ENCODE results near the gene NRIP2. TPM values are rescaled to one million over a fixed set of nuclear protein-coding genes. Genes with fewer than 3 reads are reported as not detected.

NRIP2 gene
- total RNA-seq, 4 donors from 2014 or later: 6.6 to 33.1 (median 28.8) TPM

DNA sequence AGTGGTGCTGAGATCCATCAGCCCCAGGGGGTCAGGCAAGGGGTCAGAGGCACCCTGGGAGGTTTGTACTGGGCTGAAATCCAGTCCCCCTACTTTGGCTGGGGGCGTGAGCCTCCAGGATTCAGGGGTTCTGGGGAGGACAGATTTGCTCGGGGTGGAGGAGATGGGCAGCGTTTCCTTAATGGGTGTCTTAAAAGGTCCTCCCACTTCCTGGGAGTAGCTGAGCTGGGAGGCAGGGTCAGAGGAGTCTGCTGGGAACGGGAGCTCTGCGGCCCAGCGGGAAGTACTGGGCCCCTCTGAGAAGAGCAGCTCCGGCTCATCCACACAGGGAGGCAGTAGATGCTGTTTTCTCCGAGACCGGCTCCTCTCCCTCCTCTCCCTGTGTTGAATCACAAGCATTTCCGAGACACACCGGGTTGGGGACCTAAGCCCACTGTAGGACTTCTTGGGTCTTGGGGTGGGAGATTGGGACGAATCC lies 24.1 kb upstream of the NRIP2 start:
- TF ChIP-seq EP300 (IDR thresholded peaks at IDR 0.05) (no peak), POLR2A (IDR thresholded peaks at IDR 0.05) (no peak)
- TF ChIP-seq, protein P1, sequence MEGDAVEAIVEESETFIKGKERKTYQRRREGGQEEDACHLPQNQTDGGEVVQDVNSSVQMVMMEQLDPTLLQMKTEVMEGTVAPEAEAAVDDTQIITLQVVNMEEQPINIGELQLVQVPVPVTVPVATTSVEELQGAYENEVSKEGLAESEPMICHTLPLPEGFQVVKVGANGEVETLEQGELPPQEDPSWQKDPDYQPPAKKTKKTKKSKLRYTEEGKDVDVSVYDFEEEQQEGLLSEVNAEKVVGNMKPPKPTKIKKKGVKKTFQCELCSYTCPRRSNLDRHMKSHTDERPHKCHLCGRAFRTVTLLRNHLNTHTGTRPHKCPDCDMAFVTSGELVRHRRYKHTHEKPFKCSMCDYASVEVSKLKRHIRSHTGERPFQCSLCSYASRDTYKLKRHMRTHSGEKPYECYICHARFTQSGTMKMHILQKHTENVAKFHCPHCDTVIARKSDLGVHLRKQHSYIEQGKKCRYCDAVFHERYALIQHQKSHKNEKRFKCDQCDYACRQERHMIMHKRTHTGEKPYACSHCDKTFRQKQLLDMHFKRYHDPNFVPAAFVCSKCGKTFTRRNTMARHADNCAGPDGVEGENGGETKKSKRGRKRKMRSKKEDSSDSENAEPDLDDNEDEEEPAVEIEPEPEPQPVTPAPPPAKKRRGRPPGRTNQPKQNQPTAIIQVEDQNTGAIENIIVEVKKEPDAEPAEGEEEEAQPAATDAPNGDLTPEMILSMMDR (IDR thresholded peaks at IDR 0.05): no peak
- H3K4me1 ChIP-seq: no peaks in the 10 kb centered on the region
- H3K9me3 ChIP-seq: no peaks in the 10 kb centered on the region
- peaks cover 0 to 11% (median 0%) of the 10 kb centered on the region in 3 donors for H3K36me3 ChIP-seq
- no peak for DNase-seq (ENCODE audit: low spot score in 2 of 2)
- H3K27me3 ChIP-seq: no peaks in the 10 kb centered on the region
- 46 to 73% methylated on average over 12 of the region's 12 CpGs for WGBS, 2 donors
- no peak overlapping the region for H3K4me3 ChIP-seq
- peak overlapping the region in 2 of 4 donors; percentile 52 to 55 for H3K27ac ChIP-seq

DNA sequence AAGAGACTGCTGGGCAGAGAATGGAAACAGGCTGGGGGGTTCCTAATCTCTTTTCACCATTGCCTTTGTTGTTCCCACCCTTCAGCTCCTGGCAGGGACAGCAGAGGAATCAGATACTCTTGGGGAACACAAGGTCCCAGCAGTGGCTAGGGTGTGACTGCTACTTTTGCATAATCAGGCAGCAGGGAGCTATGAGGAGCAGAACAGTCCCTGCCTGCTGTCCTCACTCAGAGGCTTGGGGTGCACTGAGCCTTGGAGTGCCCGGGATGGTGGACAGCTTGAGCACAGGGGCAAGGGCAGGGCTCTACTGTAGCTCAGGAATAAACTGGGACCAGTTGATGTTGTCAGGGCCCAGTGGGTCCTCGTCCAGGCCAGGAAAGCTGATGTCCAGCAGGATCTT lies 23.5 kb upstream of the NRIP2 start:
- Histone ChIP-seq H3K36me3 (peaks cover 0 to 11% (median 0%) of the 10 kb centered on the region in 3 donors), H3K27ac (peak overlapping the region in 2 of 4 donors; percentile 52 to 55), H3K9me3 (no peaks in the 10 kb centered on the region), H3K27me3 (no peaks in the 10 kb centered on the region), H3K4me3 (no peak overlapping the region), H3K4me1 (peaks cover 0 to 5% (median 0%) of the 10 kb centered on the region in 4 donors)
- no peak for DNase-seq (ENCODE audit: low spot score in 2 of 2)
- no peak for TF ChIP-seq POLR2A (IDR thresholded peaks at IDR 0.05)
- TF ChIP-seq EP300 (IDR thresholded peaks at IDR 0.05): no peak
- TF ChIP-seq, protein P1 (IDR thresholded peaks at IDR 0.05): no peak
- 81 to 97% methylated on average over 2 of the region's 2 CpGs for WGBS, 2 donors

GRCh38 chr12:2857576-2857975 lies 22.7 kb upstream of the NRIP2 start:
- no peak overlapping the region for H3K4me3 ChIP-seq
- DNase-seq (ENCODE audit: low spot score in 2 of 2): no peak
- TF ChIP-seq POLR2A (IDR thresholded peaks at IDR 0.05) (no peak), EP300 (IDR thresholded peaks at IDR 0.05) (no peak)
- TF ChIP-seq, protein P1 (IDR thresholded peaks at IDR 0.05): no peak
- H3K4me1 ChIP-seq: peaks cover 0 to 12% (median 0%) of the 10 kb centered on the region in 4 donors
- H3K36me3 ChIP-seq: peaks cover 0 to 8% (median 0%) of the 10 kb centered on the region in 3 donors
- H3K27ac ChIP-seq: no peak overlapping the region
- WGBS, 2 donors: 88% methylated on average over 7 of the region's 7 CpGs
- no peaks in the 10 kb centered on the region for H3K27me3 ChIP-seq
- H3K9me3 ChIP-seq: no peaks in the 10 kb centered on the region

DNA sequence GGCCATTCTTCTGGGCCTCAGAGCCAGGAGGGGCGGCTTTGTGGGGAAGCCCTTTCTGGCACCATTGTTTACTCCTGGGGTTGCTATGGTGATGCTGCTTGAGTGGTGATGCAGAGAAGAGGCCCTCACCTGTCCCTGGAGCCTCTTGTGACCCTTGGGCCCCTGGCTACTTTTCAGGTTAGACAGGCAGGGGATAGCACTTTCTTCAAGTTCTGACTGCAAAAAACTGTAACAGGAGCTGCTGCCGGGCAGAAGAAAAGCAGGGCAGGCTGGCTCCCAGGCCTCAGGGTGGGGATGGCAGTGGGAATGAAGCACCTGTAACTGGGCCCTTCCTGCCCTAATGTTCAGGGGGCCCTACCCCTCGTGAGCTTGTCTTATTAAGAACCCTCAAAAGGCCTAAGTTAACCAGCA lies 22.2 kb upstream of the NRIP2 start, which contains the start of gene TEX52:
TEX52 (minus strand) TSS at position 19 of the 411 bp plus-strand sequence; CDS start at position 6, 13 bp downstream.
- Histone ChIP-seq H3K27me3 (no peaks in the 10 kb centered on the region), H3K4me1 (peaks cover 0 to 14% (median 0%) of the 10 kb centered on the region in 4 donors), H3K27ac (no peak within 1 kb of the TSS), H3K4me3 (no peak within 1 kb of the TSS), H3K36me3 (peaks cover 0 to 8% (median 0%) of the 10 kb centered on the region in 3 donors), H3K9me3 (no peaks in the 10 kb centered on the region)
- 72 to 79% methylated on average over 3 of the region's 3 CpGs for WGBS, 2 donors
- TF ChIP-seq EP300 (IDR thresholded peaks at IDR 0.05): no peak
- no peak for TF ChIP-seq POLR2A (IDR thresholded peaks at IDR 0.05)
- TF ChIP-seq, protein P1 (IDR thresholded peaks at IDR 0.05): no peak
- no peak for DNase-seq (ENCODE audit: low spot score in 2 of 2)

DNA sequence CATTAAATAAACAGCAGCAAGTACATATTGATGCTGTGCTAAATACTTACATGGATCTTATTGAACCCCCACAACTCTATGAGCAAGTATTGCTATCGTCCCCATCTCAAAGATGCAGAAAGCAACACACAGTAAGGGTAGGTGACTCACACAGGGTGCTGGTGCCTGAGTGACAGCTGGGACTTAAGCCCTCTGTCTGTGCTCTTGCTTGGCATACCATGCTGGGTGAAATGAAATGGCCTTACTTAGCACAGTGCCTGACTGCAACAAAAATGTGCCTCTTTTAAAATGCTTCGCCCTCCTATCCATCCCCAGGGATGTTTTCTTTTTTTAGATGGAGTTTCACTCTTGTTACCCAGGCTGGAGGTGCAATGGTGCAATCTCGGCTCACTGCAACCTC lies 21.2 kb upstream of the NRIP2 start:
- no peak overlapping the region for H3K4me3 ChIP-seq
- no peak for DNase-seq (ENCODE audit: low spot score in 2 of 2)
- WGBS, 2 donors: 83 to 84% methylated on average over 3 of the region's 3 CpGs
- H3K4me1 ChIP-seq: peaks cover 0 to 14% (median 0%) of the 10 kb centered on the region in 4 donors
- H3K27me3 ChIP-seq: no peaks in the 10 kb centered on the region
- peaks cover 0 to 8% (median 0%) of the 10 kb centered on the region in 3 donors for H3K36me3 ChIP-seq
- no peaks in the 10 kb centered on the region for H3K9me3 ChIP-seq
- H3K27ac ChIP-seq: no peak overlapping the region
- TF ChIP-seq, protein P1 (IDR thresholded peaks at IDR 0.05): no peak
- TF ChIP-seq POLR2A (IDR thresholded peaks at IDR 0.05): no peak
- no peak for TF ChIP-seq EP300 (IDR thresholded peaks at IDR 0.05)

Measured in tibial nerve (tissue), 4 donors.